IgD-negative memory B cell (primary cell): ENCODE measurements around the gene DROSHA. TPM values are rescaled to one million over a fixed set of nuclear protein-coding genes. Genes with fewer than 3 reads are reported as not detected.
A peak's percentile ranks its signal among the peaks of the same experiment; 100 is the strongest.
"Not testable (repeated sequence)": the region's sequence is repeated elsewhere in the genome, so short reads cannot be mapped to it uniquely, and the experiment has no call there.

Experiments
- H3K27ac Mint-ChIP-seq, 3 donors: one replicate each; pipeline ENCODE4 v1.8.0; 2020 to 2022; ENCODE audit warnings: mild to moderate bottlenecking in 3 of 3, mixed read lengths in 3 of 3, moderate library complexity in 1 of 3
- H3K27me3 Mint-ChIP-seq: one replicate; pipeline ENCODE4 v1.8.0; 2021; ENCODE audit warnings: mixed read lengths
- H3K36me3 Mint-ChIP-seq: one replicate; pipeline ENCODE4 v1.8.0; 2020; ENCODE audit warnings: mild to moderate bottlenecking, mixed read lengths
- H3K4me1 Mint-ChIP-seq, 3 donors: one replicate each; pipeline ENCODE4 v1.8.0; 2020 to 2022; ENCODE audit warnings: mixed read lengths in 3 of 3, mild to moderate bottlenecking in 1 of 3
- H3K4me3 Mint-ChIP-seq, 4 donors: one replicate each; pipeline ENCODE4 v1.8.0; 2020 to 2022; ENCODE audit warnings: mild to moderate bottlenecking in 4 of 4, mixed read lengths in 4 of 4, moderate library complexity in 3 of 4
- H3K9me3 Mint-ChIP-seq, 3 donors: one replicate each; pipeline ENCODE4 v1.8.0; 2020 to 2021; ENCODE audit warnings: mixed read lengths in 3 of 3, mild to moderate bottlenecking in 1 of 3
- polyA plus RNA-seq: library from polyadenylated mRNA; unstranded; fragments of 300-500 nt; fragmentation: Illumina TruSeq; gene quantifications from one replicate; pipeline ENCODE4 v1.2.3, GENCODE V29; 2021

The DROSHA gene, protein sequence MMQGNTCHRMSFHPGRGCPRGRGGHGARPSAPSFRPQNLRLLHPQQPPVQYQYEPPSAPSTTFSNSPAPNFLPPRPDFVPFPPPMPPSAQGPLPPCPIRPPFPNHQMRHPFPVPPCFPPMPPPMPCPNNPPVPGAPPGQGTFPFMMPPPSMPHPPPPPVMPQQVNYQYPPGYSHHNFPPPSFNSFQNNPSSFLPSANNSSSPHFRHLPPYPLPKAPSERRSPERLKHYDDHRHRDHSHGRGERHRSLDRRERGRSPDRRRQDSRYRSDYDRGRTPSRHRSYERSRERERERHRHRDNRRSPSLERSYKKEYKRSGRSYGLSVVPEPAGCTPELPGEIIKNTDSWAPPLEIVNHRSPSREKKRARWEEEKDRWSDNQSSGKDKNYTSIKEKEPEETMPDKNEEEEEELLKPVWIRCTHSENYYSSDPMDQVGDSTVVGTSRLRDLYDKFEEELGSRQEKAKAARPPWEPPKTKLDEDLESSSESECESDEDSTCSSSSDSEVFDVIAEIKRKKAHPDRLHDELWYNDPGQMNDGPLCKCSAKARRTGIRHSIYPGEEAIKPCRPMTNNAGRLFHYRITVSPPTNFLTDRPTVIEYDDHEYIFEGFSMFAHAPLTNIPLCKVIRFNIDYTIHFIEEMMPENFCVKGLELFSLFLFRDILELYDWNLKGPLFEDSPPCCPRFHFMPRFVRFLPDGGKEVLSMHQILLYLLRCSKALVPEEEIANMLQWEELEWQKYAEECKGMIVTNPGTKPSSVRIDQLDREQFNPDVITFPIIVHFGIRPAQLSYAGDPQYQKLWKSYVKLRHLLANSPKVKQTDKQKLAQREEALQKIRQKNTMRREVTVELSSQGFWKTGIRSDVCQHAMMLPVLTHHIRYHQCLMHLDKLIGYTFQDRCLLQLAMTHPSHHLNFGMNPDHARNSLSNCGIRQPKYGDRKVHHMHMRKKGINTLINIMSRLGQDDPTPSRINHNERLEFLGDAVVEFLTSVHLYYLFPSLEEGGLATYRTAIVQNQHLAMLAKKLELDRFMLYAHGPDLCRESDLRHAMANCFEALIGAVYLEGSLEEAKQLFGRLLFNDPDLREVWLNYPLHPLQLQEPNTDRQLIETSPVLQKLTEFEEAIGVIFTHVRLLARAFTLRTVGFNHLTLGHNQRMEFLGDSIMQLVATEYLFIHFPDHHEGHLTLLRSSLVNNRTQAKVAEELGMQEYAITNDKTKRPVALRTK (N-terminal part only)
- polyA plus RNA-seq: 14.7 TPM

DNA sequence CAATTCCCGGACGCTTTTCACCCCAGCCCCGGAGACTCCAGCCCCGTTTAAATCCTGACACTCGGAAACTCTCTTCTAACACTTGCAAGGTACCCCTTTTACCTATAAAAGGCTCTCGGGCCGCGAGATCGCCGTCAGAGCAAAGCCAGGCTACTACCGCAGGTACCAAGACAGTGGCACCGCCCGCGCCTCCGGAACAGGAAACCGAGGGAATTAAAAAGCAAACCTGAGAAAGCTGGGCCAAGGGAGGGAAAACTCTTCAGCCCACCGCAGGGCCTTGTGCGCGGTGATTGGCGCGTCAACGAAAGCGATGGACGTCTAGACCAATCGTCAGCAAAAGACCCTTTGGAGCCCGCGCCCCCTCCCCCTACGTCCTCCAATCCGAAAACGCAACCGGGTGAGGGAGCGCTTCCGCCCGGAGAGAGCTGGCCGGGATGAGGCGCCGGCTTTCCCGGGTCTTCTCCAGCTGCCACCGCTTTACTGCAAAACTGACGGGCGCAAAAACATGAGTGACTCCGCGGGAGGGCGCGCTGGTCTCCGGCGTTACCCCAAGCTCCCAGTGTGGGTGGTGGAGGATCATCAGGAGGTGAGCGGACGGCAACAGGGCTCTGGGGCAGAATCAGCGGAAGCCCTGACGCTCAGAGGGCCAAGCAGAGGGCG is at the start of gene DROSHA, which contains the start of gene C5orf22:
Gene DROSHA, minus strand, starts transcription at position 206 of the 660 bp plus-strand sequence. CDS start 3,034 bp downstream, outside the sequence.
Gene C5orf22, plus strand, starts transcription at position 414 of the 660 bp plus-strand sequence. Its CDS starts 92 bp downstream, at position 506.
- Mint-ChIP-seq H3K27ac (peak within 1 kb of the TSS; percentile 91 to 96 (median 91)), H3K4me1 (peaks cover 28 to 32% (median 32%) of the 10 kb centered on the region in 3 donors), H3K36me3 (peaks cover 9% of the 10 kb centered on the region), H3K27me3 (no peaks in the 10 kb centered on the region), H3K4me3 (peak within 1 kb of the TSS; percentile 98 to 100 (median 99)), H3K9me3 (no peaks in the 10 kb centered on the region)

DNA sequence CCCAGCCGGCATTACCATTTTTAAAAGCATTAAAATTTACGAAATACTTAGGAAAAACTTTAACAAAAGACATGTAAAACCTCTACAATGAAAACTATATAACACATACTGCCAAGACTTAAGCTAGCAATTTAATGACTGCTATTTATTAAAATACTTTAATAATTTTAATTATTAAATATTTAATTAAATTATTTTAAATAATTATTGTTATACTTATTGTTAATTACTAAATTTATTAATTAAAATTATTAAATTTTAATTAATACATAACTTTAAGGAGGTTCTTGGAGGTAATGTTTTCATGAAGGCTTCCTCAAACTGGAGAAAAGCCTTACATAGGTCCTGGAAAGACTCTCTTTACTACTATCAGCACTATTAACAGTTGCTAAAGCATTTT is 47.7 kb upstream of the DROSHA start:
- Mint-ChIP-seq H3K4me3 (no peak overlapping the region), H3K27ac (no peak overlapping the region), H3K9me3 (no peaks in the 10 kb centered on the region), H3K4me1 (no peaks in the 10 kb centered on the region), H3K27me3 (peaks cover 13% of the 10 kb centered on the region), H3K36me3 (no peaks in the 10 kb centered on the region)

DNA sequence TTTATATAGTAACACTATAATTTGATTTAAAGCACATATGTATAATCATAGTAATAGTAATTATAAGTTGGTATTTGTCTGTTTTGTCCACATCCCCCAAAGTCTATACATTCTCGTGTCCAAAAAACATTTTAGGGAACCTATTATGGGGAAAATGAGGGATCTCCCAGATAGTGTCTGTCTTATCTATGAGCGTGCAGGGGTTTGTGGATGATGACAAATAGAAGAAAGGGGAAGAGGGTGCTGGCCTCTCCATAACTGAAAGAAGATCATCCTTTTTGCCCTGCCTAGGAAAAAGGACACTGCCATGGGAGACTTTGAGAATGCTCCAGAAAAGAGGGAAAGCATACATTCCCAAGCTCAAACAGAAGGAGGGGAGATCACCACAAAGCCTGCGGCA is 45.5 kb upstream of the DROSHA start:
- Mint-ChIP-seq H3K4me3 (no peak overlapping the region), H3K9me3 (no peaks in the 10 kb centered on the region), H3K27me3 (peaks cover 9% of the 10 kb centered on the region), H3K36me3 (no peaks in the 10 kb centered on the region), H3K4me1 (peaks cover 0 to 1% (median 0%) of the 10 kb centered on the region in 3 donors), H3K27ac (no peak overlapping the region)

DNA sequence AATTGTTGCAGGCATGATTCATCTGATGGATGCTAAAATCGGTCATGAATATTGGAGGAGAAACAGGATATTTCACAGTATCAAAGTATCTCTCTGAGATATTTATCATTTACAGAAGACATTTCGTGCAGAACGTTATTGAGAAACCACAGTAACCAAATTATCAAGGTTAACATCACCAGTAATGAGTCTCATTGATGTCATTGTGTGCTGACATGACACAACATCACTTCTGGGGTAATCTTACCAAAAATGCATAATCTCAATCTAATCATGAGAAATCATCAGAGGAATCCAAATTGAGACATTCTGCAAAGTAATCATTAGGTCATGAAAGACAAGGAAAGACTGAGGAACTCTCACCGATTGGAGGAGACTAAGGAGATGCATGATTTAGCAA is 42.9 kb upstream of the DROSHA start:
- Mint-ChIP-seq H3K36me3 (no peaks in the 10 kb centered on the region), H3K27ac (no peak overlapping the region), H3K4me3 (no peak overlapping the region), H3K4me1 (peaks cover 0 to 2% (median 0%) of the 10 kb centered on the region in 3 donors), H3K27me3 (peaks cover 20% of the 10 kb centered on the region), H3K9me3 (no peaks in the 10 kb centered on the region)

DNA sequence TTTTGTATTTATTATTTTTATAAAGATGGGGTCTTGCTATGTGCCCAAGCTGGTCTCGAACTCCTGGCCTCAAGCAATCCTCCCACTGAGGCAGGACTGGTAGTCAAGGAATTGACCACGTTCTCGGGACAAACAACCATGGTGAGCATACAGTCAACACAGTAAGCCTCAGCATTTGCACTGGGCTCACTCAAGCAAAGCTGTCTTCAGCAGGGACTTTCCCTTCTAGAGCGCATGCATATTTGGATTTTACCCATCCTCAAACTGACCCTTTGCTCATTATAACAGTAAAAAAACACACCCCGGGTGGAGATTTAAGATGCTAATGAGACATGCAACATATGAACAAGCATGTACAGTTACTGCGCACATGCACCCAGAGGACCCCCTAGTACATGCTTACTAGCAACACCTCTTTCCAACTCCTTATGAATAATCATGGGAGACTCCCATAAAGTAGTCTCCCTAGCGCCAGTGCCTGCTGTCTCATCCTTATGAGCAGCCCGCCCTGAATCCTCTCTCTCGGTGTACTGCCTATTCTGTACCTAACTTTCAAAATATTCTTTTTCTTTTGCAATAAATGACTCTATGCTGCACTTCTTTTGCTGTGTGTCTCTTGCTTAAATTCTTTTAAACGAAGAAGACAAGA is 41.7 kb upstream of the DROSHA start:
- H3K27ac Mint-ChIP-seq: no peak overlapping the region
- peaks cover 0 to 2% (median 0%) of the 10 kb centered on the region in 3 donors for H3K4me1 Mint-ChIP-seq
- no peaks in the 10 kb centered on the region for H3K9me3 Mint-ChIP-seq

DNA sequence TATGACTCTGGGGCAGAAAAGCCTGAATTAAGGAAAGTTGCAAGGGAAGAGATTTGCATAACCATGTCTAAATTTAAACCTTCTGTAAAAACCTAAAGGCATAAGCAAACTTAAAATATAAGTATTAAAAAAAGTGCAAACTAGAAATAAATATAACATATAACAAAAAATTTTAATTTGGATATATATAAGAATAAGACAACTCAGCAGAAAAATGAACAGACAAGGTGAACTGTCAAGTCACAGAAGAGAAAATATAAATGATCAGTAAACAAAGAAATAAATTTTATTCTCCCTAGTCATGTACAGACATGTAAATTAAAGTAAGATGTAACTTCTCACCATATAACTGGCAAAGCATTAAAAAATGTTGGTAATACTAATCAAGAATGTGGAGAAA is 37.2 kb upstream of the DROSHA start:
- peaks cover 0 to 2% (median 0%) of the 10 kb centered on the region in 3 donors for H3K4me1 Mint-ChIP-seq
- H3K4me3 Mint-ChIP-seq: no peak overlapping the region
- peaks cover 2% of the 10 kb centered on the region for H3K36me3 Mint-ChIP-seq
- no peak overlapping the region for H3K27ac Mint-ChIP-seq
- peaks cover 0 to 16% (median 9%) of the 10 kb centered on the region in 3 donors for H3K9me3 Mint-ChIP-seq
- peaks cover 17% of the 10 kb centered on the region for H3K27me3 Mint-ChIP-seq

More for the DNA sequence above, 41.7 kb upstream of the DROSHA start:
- Mint-ChIP-seq H3K4me3 (no peak overlapping the region), H3K27me3 (peaks cover 20% of the 10 kb centered on the region), H3K36me3 (no peaks in the 10 kb centered on the region)

DNA sequence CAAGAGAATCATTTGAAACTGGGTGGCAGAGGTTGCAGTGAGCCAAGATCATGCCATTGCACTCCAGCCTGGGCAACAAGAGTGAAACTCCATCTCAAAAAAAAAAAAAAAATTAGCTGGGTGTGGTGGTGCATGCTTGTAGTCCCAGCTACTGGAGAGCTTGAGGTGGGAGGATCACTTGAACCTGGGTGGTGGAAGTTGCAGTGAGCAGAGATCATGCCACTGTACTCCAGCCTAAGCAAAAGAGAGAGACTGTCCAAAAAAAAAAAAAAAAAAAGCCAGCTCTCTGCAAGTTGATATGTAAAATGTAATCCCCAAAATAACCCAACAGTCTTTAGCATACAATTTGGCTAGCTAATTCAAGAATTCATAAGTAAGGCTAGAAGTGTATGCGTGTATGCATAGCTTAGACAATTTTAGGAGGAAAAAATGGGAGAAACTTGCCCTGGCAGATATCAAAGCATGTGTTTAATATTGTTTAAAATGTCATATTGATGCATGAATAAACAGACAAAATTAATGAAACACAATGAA is 36.5 kb upstream of the DROSHA start:
- H3K27me3 Mint-ChIP-seq: peaks cover 17% of the 10 kb centered on the region

DNA sequence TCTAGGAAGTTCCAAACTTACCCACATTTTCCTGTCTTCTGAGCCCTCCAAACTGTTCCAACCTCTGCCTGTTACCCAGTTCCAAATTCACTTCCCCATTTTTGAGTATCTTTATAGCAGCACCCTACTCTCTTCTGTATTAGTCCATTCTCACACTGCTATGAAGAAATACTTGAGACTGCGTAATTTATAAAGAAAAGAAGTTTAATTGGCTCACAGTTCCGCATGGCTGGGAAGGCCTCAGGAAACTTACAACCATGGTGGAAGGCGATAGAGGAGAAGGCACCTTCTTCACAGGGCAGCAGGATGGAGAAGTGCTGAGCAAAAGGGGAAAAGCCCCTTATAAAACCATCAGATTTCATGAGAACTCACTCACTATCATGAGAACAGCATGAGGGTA is 34.5 kb upstream of the DROSHA start:
- not testable (repeated sequence) for H3K4me3 Mint-ChIP-seq, H3K36me3 Mint-ChIP-seq, H3K4me1 Mint-ChIP-seq, H3K27me3 Mint-ChIP-seq, H3K27ac Mint-ChIP-seq
- H3K9me3 Mint-ChIP-seq: peaks cover 0 to 17% (median 9%) of the 10 kb centered on the region in 3 donors

More for the DNA sequence above, 36.5 kb upstream of the DROSHA start:
- Mint-ChIP-seq H3K9me3 (peaks cover 0 to 17% (median 9%) of the 10 kb centered on the region in 3 donors), H3K4me3 (no peak overlapping the region), H3K36me3 (peaks cover 2% of the 10 kb centered on the region), H3K4me1 (peaks cover 0 to 2% (median 0%) of the 10 kb centered on the region in 3 donors), H3K27ac (no peak overlapping the region)

DNA sequence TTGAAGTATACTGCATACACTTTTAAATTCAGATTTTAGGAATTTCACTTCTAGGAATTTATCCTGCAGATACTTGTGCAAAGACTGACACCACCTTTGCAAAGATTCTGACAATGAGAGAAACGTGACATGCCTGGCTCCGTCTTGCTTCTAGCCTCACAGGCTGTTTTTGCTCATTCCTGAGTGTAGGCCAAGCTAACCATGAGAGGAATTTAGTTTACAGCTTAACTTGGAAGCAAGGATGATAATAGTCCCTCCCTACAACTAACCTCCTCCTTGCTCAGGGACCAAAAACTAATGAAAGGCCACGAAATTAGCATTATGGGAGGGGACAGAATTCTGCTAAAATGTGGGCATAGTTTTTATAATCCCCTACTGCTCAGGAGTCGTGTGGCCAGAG is 31.3 kb upstream of the DROSHA start:
- peaks cover 0 to 17% (median 9%) of the 10 kb centered on the region in 3 donors for H3K9me3 Mint-ChIP-seq
- H3K27me3 Mint-ChIP-seq: peaks cover 3% of the 10 kb centered on the region
- no peak overlapping the region for H3K27ac Mint-ChIP-seq
- H3K4me3 Mint-ChIP-seq: no peak overlapping the region
- H3K4me1 Mint-ChIP-seq: no peaks in the 10 kb centered on the region
- peaks cover 2% of the 10 kb centered on the region for H3K36me3 Mint-ChIP-seq

DNA sequence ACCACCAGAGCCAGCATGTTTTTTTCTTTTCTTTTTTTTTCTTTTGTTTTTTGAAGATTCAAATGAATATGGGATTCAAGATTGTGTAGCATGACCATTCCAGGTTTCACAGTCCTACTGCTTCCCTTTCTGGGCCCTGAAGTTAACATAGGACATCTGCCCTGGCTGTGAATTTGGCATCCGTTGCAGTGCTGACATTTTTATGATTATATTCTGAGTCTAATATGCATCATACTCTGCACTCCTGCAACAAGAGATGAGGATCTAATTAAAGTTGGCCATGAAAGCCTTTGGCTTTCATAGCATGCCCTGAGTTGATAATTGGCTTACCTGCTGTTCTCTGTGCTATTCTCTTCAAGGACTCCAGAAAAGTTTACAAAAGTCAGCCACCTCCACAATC is 30.1 kb upstream of the DROSHA start:
- H3K9me3 Mint-ChIP-seq: peaks cover 0 to 17% (median 9%) of the 10 kb centered on the region in 3 donors
- H3K4me1 Mint-ChIP-seq: no peaks in the 10 kb centered on the region
- H3K27ac Mint-ChIP-seq: no peak overlapping the region
- peaks cover 3% of the 10 kb centered on the region for H3K27me3 Mint-ChIP-seq
- H3K4me3 Mint-ChIP-seq: no peak overlapping the region
- peaks cover 2% of the 10 kb centered on the region for H3K36me3 Mint-ChIP-seq

DNA sequence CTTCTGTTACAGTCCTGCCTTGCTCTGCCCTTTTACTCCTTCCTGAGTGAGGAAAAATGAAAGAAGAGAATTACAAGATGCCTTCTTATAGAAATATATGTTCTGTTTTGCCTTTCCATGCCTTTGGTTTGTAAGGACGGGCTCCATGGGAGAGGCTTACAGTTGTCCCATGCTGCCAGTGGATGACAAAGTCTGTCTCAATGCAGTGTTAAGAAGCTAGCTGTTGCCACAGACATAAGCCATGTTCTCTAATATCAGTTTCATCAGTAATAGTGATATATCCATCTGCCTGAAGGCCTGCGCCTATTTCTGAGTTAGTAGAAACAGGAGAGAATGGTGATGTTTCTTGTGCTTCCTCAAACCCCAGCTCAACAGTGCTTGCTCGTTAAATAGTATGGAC is 28.0 kb upstream of the DROSHA start:
- H3K9me3 Mint-ChIP-seq: peaks cover 0 to 5% (median 2%) of the 10 kb centered on the region in 3 donors

DNA sequence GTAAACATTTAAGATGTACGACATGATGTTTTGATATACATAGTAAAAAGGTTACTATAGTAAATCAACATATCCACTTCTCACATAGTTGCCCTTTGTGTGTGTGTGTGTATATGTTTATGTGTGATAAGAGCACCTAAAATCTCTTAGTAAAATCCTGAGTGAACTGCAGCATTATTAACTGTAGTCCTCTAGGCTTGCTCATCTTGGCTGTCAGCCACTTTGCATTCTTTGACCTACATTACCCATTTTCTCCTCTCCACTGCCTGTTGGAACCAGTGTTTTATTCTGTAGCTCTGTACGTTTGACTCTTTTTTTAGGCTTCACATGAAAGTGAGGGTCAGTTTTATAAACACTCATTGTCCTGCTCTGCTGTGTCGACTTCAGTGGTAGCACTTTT is 24.6 kb upstream of the DROSHA start:
- Mint-ChIP-seq H3K27me3 (no peaks in the 10 kb centered on the region), H3K4me3 (no peak overlapping the region), H3K9me3 (no peaks in the 10 kb centered on the region), H3K36me3 (peaks cover 14% of the 10 kb centered on the region), H3K27ac (no peak overlapping the region), H3K4me1 (no peaks in the 10 kb centered on the region)

More for the DNA sequence above, 28.0 kb upstream of the DROSHA start:
- H3K27me3 Mint-ChIP-seq: peaks cover 2% of the 10 kb centered on the region
- H3K4me1 Mint-ChIP-seq: no peaks in the 10 kb centered on the region
- no peak overlapping the region for H3K4me3 Mint-ChIP-seq
- H3K36me3 Mint-ChIP-seq: peaks cover 11% of the 10 kb centered on the region
- no peak overlapping the region for H3K27ac Mint-ChIP-seq

DNA sequence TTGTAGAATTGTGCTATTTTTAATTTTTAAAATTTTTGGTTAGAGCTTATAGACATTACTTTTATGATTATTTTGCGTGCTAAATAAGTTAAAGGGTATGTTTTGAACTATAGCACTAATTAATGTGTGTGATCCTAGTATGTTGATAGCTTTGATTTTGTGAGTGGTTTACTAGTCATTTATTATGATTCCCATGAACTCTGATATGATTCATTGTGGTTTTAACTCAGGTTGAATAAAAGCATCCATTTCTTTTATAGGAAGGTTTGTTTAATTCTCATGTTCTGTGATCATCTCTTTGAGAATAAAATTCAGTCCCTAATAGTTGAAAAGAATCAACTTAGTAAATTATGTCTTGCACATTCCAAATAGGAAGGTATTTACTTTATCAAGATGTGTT is 22.7 kb upstream of the DROSHA start:
- Mint-ChIP-seq H3K27ac (no peak overlapping the region), H3K4me3 (no peak overlapping the region), H3K4me1 (no peaks in the 10 kb centered on the region), H3K9me3 (no peaks in the 10 kb centered on the region), H3K36me3 (peaks cover 18% of the 10 kb centered on the region), H3K27me3 (no peaks in the 10 kb centered on the region)
